Skeletal muscle tissue (tissue), 4 donors: ENCODE measurements around the gene OSBP2. TPM values are rescaled to one million over a fixed set of nuclear protein-coding genes. Genes with fewer than 3 reads are reported as not detected.
A peak's percentile ranks its signal among the peaks of the same experiment; 100 is the strongest.

Experiments
- H3K27ac ChIP-seq: one replicate; pipeline ENCODE4 v1.7.0; 2013; ENCODE audit warnings: mild to moderate bottlenecking, low read depth, low read length, inconsistent platforms
- H3K27me3 ChIP-seq, 3 donors: one replicate each; pipeline ENCODE4 v1.7.0; 2013; ENCODE audit warnings: low read length in 3 of 3; ENCODE audit not compliant: control insufficient read depth in 3 of 3, insufficient read depth in 3 of 3
- H3K36me3 ChIP-seq, 3 donors: one replicate each; pipeline ENCODE4 v1.7.0; 2013; ENCODE audit warnings: low read length in 3 of 3; ENCODE audit not compliant: control insufficient read depth in 3 of 3, insufficient read depth in 3 of 3
- H3K4me1 ChIP-seq, 3 donors: one replicate each; pipeline ENCODE4 v1.7.0; 2013; ENCODE audit warnings: low read length in 3 of 3, mild to moderate bottlenecking in 3 of 3; ENCODE audit not compliant: control insufficient read depth in 3 of 3, insufficient read depth in 3 of 3
- H3K4me3 ChIP-seq, 3 donors: one replicate each; pipeline ENCODE4 v1.7.0; 2013; ENCODE audit warnings: low read length in 3 of 3
- H3K9ac ChIP-seq, 3 donors: one replicate each; pipeline ENCODE4 v1.7.0; 2013; ENCODE audit warnings: low read length in 3 of 3, mild to moderate bottlenecking in 3 of 3, moderate library complexity in 2 of 3, low read depth in 1 of 3
- H3K9me3 ChIP-seq, 3 donors: one replicate each; pipeline ENCODE4 v1.7.0; 2013; ENCODE audit warnings: low read length in 3 of 3; ENCODE audit not compliant: control insufficient read depth in 3 of 3
- total RNA-seq: library from RNA; depleted of rRNA; stranded (reverse); fragments of >200 nt; gene quantifications from one replicate; pipeline ENCODE4 v1.2.3, GENCODE V29; 2014
- donor health status: Osteomylitis.

OSBP2 gene
- total RNA-seq, 1 donor from 2014 or later: 4.7 TPM

DNA sequence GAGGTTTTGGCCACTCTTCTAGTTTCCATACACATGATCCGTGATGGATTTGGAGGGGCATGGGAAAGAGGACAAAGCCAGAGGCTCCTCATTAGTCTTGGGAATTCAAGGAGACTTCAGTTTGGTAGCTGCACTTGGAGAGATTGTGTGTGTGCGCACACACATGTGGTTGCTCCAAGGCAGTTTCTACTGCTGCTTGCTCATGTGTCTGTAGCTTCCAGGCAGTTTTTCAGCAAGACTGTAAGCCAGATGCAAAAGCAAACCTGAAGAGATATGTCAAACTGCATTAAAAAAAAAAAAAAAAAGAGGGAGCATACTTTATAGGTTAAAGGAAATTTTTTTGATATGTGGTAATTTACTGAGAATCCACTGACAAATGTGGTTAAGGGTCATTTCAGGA is 95.7 kb downstream of the OSBP2 start:
- no peak overlapping the region for H3K4me3 ChIP-seq
- no peaks in the 10 kb centered on the region for H3K27me3 ChIP-seq
- no peaks in the 10 kb centered on the region for H3K36me3 ChIP-seq
- H3K27ac ChIP-seq: no peak overlapping the region
- no peaks in the 10 kb centered on the region for H3K4me1 ChIP-seq
- H3K9me3 ChIP-seq: no peaks in the 10 kb centered on the region
- no peak overlapping the region for H3K9ac ChIP-seq

GRCh38 chr22:30792456-30792855 is 97.8 kb downstream of the OSBP2 start:
- Histone ChIP-seq H3K36me3 (no peaks in the 10 kb centered on the region), H3K9me3 (no peaks in the 10 kb centered on the region), H3K4me3 (no peak overlapping the region), H3K9ac (no peak overlapping the region), H3K4me1 (no peaks in the 10 kb centered on the region), H3K27ac (no peak overlapping the region), H3K27me3 (no peaks in the 10 kb centered on the region)

GRCh38 chr22:30795118-30795517 is 100.4 kb downstream of the OSBP2 start:
- H3K9me3 ChIP-seq: no peaks in the 10 kb centered on the region
- no peaks in the 10 kb centered on the region for H3K4me1 ChIP-seq
- peaks cover 0 to 4% (median 4%) of the 10 kb centered on the region in 3 donors for H3K27me3 ChIP-seq
- no peak overlapping the region for H3K9ac ChIP-seq
- no peaks in the 10 kb centered on the region for H3K36me3 ChIP-seq
- no peak overlapping the region for H3K27ac ChIP-seq
- H3K4me3 ChIP-seq: no peak overlapping the region

GRCh38 chr22:30801695-30802094 is 107.0 kb downstream of the OSBP2 start:
- Histone ChIP-seq H3K9ac (no peak overlapping the region), H3K36me3 (no peaks in the 10 kb centered on the region), H3K4me3 (no peak overlapping the region), H3K27me3 (peaks cover 3 to 8% (median 5%) of the 10 kb centered on the region in 3 donors), H3K27ac (no peak overlapping the region), H3K4me1 (peaks cover 11 to 12% (median 12%) of the 10 kb centered on the region in 3 donors), H3K9me3 (no peaks in the 10 kb centered on the region)

GRCh38 chr22:30802202-30803166 is 107.8 kb downstream of the OSBP2 start:
- H3K4me3 ChIP-seq: peak overlapping the region in 1 of 3 donors; percentile 49
- H3K27ac ChIP-seq: no peak overlapping the region
- H3K36me3 ChIP-seq: no peaks in the 10 kb centered on the region
- H3K9me3 ChIP-seq: no peaks in the 10 kb centered on the region
- no peak overlapping the region for H3K9ac ChIP-seq
- peaks cover 3 to 8% (median 5%) of the 10 kb centered on the region in 3 donors for H3K27me3 ChIP-seq
- H3K4me1 ChIP-seq: peaks cover 11 to 12% (median 12%) of the 10 kb centered on the region in 3 donors

DNA sequence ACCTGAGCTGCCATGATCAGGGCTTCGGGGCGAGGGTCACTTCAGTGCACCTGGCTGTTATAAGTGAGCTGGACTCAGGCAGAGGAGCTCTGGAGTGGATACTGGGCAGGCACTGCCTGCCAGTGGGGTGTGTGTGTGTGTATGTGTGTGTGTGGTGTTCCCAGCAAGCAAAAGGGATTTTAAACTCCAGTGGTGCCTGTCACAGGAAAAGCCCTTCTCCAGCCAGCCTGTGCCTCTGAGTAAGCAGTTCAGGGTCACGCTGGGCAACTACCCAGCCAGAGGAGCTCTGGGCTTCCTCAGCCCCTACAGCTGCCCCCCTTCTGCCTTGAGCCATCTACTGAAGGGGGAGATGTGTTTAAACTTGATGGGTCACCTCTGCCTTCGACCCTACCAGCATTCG is 109.0 kb downstream of the OSBP2 start:
- H3K9ac ChIP-seq: no peak overlapping the region

GRCh38 chr22:30804626-30805025 is 110.0 kb downstream of the OSBP2 start:
- H3K4me3 ChIP-seq: no peak overlapping the region
- H3K9ac ChIP-seq: no peak overlapping the region
- H3K9me3 ChIP-seq: no peaks in the 10 kb centered on the region
- peaks cover 3 to 8% (median 5%) of the 10 kb centered on the region in 3 donors for H3K27me3 ChIP-seq
- H3K27ac ChIP-seq: no peak overlapping the region
- no peaks in the 10 kb centered on the region for H3K36me3 ChIP-seq
- H3K4me1 ChIP-seq: peaks cover 11 to 12% (median 12%) of the 10 kb centered on the region in 3 donors

More for the DNA sequence above, 109.0 kb downstream of the OSBP2 start:
- Histone ChIP-seq H3K4me3 (no peak overlapping the region), H3K36me3 (no peaks in the 10 kb centered on the region), H3K4me1 (peaks cover 11 to 12% (median 12%) of the 10 kb centered on the region in 3 donors), H3K9me3 (no peaks in the 10 kb centered on the region), H3K27me3 (peaks cover 3 to 8% (median 5%) of the 10 kb centered on the region in 3 donors), H3K27ac (no peak overlapping the region)

- Histone ChIP-seq H3K27ac (no peak overlapping the region), H3K36me3 (no peaks in the 10 kb centered on the region), H3K4me1 (peaks cover 11 to 12% (median 12%) of the 10 kb centered on the region in 3 donors), H3K9ac (no peak overlapping the region), H3K27me3 (peaks cover 0 to under 1% (median 0%) of the 10 kb centered on the region in 3 donors), H3K9me3 (no peaks in the 10 kb centered on the region), H3K4me3 (no peak overlapping the region)
These were observed 111.8 kb downstream of the OSBP2 start for GRCh38 chr22:30806391-30806861.

DNA sequence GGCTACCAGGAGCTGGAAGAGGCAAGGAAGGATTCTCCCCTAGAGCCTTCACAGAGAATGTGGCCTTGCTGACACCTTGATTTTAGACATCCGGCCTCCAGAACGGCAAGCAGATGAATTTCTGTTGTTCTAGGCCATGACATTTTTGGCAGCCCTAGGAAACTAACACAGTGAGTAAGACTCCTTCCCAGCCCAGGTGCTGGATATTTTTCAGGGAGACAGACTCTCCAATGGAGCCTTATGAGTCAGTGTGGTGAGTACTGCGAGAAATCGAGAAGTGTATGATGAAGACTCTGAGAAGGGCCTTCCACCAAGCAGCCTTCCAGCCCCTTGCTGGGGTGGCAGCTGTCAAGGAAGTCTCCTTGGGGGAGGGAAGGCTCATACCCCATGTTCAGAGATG is 114.4 kb downstream of the OSBP2 start:
- no peak overlapping the region for H3K27ac ChIP-seq
- H3K4me1 ChIP-seq: no peaks in the 10 kb centered on the region
- H3K36me3 ChIP-seq: no peaks in the 10 kb centered on the region
- H3K27me3 ChIP-seq: no peaks in the 10 kb centered on the region
- no peaks in the 10 kb centered on the region for H3K9me3 ChIP-seq
- H3K4me3 ChIP-seq: no peak overlapping the region
- H3K9ac ChIP-seq: no peak overlapping the region

- Histone ChIP-seq H3K4me3 (no peak overlapping the region), H3K36me3 (no peaks in the 10 kb centered on the region), H3K9ac (no peak overlapping the region), H3K9me3 (no peaks in the 10 kb centered on the region), H3K4me1 (no peaks in the 10 kb centered on the region), H3K27ac (no peak overlapping the region), H3K27me3 (no peaks in the 10 kb centered on the region)
These were observed 115.4 kb downstream of the OSBP2 start for GRCh38 chr22:30810105-30810504.
